GM12801 (cell line): ENCODE data around the gene KIAA1671.

Source experiments
- TF ChIP-seq, protein P1 (sequence below): IDR thresholded peaks from one replicate; pipeline ENCODE4 v1.5.1; 2011; ENCODE audit warnings: control low read depth; ENCODE audit not compliant: insufficient read length; ENCODE audit errors: extremely low read depth

The KIAA1671 gene

DNA sequence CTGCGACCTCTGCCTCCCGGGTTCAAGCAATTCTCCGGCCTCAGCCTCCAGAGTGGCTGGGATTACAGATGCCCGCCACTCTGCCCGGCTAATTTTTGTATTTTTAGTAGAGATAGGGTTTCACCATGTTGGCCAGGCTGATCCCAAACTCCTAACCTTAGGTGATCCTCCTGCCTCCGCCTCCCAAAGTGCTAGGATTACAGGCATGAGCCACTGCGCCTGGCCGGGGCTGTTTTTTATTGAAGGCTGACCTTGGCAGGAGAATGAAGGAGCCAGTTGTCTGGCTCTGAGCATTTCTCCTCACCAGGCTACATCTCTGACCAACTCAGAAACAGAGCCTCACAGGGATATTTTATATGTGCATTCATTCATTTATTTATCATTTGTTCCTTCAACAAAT, 2.3 kb downstream of the KIAA1671 start:
- TF ChIP-seq, protein P1, sequence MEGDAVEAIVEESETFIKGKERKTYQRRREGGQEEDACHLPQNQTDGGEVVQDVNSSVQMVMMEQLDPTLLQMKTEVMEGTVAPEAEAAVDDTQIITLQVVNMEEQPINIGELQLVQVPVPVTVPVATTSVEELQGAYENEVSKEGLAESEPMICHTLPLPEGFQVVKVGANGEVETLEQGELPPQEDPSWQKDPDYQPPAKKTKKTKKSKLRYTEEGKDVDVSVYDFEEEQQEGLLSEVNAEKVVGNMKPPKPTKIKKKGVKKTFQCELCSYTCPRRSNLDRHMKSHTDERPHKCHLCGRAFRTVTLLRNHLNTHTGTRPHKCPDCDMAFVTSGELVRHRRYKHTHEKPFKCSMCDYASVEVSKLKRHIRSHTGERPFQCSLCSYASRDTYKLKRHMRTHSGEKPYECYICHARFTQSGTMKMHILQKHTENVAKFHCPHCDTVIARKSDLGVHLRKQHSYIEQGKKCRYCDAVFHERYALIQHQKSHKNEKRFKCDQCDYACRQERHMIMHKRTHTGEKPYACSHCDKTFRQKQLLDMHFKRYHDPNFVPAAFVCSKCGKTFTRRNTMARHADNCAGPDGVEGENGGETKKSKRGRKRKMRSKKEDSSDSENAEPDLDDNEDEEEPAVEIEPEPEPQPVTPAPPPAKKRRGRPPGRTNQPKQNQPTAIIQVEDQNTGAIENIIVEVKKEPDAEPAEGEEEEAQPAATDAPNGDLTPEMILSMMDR, result no peak

DNA sequence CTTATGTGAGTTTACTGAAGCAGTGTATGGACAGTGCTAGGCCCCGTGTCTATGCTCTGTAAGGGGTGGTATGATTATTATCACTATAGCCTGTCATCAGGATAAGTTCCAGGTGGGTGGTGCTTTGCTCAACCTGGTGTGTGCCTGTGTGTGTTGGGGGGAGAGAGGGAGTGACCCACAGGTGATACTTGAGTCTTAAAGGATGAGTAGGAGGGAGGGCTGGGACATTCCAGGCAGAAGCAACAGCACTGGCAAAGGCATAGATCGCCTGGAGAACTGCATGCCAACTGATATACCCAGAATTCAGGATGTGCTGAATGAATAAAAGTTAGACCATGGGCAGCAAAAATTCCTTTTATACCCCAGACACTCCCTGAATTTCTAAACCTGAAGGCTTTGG, 4.5 kb downstream of the KIAA1671 start:
- TF ChIP-seq, protein P1, result no peak

DNA sequence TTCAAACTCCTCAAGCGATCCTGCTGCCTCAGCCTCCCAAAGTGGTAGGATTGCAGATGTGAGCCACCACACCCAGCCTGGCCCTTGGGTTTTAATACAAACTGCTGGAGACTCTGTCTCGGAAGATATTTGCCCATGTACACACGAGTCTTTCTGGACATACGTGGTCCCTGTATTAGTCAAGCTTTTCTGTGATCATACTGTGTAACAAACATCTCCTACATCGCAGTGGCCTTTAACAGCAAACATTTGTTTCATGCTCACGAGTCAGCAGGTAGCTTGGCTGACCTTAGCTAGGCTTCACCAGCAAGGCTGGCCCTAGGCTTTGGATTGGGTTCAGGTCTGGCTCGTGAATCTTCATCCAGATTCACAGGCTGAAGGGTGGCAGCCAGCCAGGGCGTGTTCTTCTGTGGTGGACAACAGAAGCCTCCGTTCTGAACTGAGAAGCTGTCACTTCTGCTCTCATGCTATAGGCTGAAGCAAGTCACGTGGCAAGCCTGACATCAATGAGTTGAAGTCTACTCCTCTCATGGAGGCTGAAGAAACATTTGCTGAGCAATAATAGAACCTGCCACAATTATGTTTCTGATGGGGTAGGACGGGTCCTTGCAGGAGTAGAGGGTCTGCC, 8.8 kb downstream of the KIAA1671 start:
- TF ChIP-seq, protein P1, result no peak

DNA sequence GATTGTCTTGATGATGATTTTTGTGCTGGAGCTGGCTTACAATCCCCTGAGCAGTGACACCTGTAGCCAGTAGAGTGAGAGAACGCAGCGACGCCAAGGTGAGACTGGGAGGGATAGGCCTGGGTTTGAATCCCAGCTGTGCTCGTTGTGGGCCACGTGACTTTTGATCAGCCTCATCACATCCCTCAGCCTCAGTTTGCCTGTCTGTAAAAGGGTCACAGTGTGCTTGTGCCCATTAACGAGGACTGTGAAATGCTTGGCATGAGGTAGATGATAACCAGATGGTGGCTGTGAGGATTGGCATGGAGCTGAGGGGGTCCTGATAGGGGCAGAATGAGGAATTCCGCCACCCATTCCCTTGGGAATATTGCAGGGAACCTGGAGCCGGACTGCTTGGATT, 9.6 kb downstream of the KIAA1671 start:
- TF ChIP-seq, protein P1, result no peak

DNA sequence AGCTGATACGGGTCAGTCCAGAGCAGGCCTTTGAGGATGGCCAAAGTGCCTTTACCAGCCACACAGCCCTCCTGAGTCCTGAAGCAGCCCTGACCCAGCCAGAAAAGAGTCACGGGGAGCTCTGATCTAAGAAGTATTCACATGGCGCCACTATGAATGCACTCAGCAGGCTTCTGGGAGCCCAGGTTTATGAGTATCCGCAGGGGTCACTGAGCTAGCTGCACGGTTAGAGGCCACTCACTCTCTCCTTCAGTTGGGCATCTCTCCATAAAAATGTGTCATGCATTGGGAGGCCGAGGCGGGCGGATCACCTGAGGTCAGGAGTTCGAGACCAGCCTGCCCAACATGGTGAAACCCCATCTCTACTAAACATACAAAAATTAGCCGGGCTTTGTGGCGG, 10.3 kb downstream of the KIAA1671 start:
- TF ChIP-seq, protein P1, result no peak

DNA sequence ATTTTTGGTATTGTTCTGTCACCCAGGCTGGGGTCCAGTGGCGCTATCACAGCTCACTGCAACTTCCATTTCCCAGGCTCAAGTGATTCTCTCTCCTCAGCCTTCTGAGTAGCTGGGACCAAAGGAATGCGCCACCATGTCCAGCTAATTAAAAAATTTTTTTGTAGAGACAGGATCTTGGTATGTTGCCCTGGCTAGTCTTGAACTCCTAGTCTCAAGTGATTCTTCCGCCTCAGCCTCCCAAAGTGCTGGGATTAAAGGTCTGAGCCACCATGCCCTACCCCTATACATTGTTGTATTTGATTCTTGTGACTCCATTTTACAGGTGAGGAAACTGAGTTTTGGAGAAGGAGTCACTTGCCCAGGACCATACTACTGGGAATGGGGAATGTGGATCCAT, 11.9 kb downstream of the KIAA1671 start:
- TF ChIP-seq, protein P1, result no peak

DNA sequence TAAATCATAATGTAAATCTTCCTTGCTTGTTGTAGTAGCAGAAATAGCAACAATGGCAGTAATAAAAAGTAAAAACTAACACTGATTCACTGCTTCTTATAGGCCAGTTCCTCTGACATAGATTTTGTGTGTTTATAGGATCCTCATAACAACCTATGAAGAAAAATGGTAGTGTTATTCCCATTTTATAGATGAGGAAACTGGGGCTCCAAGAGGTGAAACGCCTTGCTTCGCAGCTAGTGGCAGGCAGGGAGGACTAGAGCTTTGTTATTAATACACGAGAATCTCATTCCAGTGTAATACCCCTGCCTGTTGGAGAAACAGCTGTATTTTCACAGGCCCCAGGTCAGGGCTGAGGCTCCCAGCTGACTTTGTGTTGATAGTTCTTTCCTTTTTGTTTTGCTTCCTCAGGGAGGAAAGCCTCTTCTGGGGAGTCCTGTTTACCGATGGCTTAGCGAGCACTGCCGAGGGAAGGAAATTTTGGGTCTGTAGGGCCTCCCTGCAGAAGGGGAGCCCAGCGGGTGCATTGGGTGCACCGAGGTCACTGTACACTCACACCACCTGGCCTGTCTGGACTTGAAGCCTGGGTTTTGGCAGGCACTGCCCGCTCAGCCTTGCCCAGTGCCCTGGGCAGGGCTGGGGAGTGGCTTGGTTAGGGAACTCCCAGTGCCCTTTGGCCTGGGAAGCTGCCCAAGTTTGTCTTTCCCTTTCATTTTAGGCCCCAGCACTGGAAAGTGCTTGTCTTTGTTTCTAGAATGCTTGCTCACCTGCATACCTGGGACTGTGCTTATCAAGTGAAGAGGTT, 13.5 kb downstream of the KIAA1671 start:
- TF ChIP-seq, protein P1, result no peak
